ENCODE results near the gene TSC22D3.
"Not testable (repeated sequence)": the region's sequence is repeated elsewhere in the genome, so short reads cannot be mapped to it uniquely, and the experiment has no call there.

TSC22D3 gene

GRCh38 chrX:107712231-107713202 lies 63.1 kb downstream of the TSC22D3 start:
- no peak for DNase-seq (ENCODE audit: low read depth)

DNA sequence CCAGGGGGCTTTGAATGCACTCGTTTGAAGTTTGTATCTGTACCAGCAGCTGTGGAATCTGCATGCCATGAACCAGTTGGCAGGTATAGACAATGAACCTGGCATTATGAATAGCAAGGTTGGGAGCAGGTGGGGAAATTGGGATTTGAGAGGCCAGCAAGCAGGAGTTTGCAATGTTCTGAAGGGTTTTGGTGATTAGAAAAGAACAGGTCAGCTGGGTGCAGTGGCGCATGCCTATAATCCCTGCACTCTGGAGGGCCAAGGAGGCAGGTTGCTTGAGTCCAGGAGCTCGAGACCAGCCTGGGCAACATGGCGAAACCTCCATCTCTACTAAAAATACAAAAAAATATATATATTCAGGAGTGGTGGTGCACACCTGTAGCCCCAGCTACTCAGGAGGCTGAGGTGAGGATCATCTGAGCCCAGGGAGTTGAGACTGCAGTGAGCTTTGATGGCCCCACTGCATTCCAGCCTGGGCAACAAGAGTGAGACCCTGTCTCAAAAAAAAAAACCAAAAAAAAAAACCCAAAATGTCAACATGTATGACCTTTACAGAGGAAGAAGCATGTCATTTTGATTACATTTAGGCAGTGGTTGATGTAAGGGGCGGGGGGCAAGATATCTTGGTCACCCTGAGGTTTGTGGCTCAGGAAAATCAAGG lies 63.9 kb downstream of the TSC22D3 start:
- no peak for DNase-seq (ENCODE audit: low read depth)

DNA sequence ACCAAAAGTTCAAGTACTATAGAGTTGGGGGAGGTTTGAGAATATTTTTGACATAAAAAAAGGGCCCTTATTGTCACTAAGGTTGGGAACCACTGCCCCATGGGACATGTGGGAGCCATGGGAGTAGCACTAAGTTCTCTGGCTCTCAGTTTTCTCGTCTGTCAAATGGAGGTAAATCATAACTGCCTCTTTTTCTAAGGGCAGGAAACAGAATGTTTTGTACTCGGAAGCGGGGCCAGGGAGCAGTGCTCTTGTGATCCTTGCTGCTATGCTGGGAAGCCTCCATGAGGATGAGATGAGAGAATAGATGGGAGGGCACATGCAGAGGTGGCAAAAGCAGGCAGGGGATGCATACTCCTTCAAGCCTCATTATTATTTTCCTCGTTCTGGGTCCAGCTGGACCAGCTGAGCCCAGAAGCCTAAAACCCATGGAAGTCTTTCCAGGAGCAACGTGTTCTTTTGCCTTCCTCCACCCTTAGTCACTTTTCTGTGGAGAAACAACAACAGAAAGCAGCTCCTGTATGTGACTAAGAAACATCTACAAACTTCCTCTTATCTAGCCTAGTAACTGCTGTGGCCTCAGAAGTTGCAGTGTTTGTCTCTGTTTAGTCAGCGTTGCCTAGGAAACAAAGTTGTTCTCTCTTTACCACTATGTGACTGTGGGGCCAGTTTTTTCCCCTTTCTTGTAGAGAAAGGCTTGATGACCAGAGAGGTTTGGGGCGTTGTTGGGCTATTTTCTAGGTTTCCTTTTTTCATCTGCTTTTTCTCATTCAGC lies 64.8 kb downstream of the TSC22D3 start:
- peak; percentile 56 for DNase-seq (ENCODE audit: low read depth)

DNA sequence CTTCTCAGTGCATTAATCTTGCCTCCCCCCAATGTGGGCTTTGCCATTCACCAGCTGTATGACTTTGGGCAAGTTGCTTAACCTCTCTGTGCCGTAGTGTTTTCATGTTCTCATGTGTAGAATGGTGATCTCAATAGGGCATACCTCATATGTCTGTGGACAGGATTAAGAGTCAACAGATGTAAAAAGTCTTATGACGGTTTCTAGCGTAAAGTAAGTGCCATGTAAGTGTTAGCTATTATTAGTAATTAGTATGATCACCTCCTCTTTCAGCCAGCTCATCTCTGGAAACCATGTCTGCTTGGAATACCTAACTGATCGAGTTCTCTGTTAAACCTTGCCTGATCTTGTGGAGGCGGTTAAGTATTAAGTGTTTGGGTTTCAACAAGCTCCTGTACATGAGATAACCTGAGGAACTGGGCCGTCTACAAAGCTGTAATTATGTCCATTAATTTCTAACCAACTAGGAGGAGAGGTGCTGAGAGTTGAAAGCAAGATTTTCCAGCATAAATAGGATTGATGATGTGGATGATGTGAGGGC lies 66.3 kb downstream of the TSC22D3 start:
- no peak for DNase-seq (ENCODE audit: low read depth)

DNA sequence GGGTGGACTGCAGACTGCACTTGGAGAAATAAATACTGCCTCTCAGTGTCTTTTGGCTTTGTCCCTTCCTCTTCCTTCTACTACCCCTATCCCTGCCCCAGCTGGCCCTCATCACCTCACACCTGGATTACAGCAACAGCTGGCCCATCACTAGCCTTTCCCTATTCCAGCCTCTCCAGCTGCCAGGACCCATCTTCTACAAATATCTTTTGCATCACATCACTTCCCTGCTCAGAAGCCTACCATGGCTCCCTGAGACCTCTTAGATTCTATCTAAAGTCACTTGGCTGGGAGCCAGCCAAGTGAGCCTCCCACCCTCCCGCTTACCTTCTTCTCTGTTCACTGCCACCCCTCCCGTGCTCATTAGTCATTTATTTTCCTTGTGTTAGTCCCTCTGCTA lies 66.8 kb downstream of the TSC22D3 start:
- no peak for DNase-seq (ENCODE audit: low read depth)

DNA sequence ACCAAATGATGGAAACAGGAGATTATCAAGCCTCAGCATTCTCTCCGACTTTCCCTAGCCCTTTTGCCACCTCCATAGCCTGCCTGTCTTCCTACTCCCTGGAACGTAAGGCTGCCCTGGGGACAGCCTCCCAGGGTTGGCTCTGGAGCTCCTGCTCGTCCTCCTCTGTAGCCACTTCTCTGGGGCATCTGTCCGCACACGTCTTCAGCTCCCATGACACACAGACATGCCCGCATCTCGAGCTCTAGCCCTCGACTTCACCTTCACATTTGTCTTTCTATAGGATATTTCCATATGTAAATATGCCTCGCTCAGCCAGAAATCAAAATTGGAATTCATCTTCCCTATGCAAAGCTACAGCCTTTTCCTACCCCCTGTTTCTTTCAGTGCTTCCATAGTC lies 67.7 kb downstream of the TSC22D3 start:
- DNase-seq (ENCODE audit: low read depth), result no peak

GRCh38 chrX:107706309-107706708 lies 69.3 kb downstream of the TSC22D3 start:
- DNase-seq (ENCODE audit: low read depth), result no peak

DNA sequence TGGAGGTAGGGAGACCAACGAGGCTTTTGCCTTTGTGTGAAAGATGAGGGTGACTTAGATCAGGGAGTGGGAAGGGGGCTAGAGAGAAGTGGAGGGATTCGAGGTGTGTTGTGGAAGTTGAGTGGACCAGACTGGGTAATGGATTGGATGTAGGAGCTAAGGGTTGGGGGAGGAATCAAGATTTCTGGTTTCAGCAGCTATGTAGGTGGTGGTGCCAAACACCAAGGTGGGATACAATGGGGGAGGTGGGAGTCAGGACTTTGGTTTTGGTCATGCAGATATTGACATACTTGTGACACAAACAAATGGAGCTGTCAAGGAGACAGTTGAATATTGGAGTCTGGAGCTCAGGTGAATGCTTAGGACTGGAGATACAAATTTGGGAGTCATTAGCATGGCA lies 71.0 kb downstream of the TSC22D3 start:
- no peak for DNase-seq (ENCODE audit: low read depth)

- no peak for DNase-seq (ENCODE audit: low read depth)
Measured at GRCh38 chrX:107704181-107704580, 71.4 kb downstream of the TSC22D3 start.

DNA sequence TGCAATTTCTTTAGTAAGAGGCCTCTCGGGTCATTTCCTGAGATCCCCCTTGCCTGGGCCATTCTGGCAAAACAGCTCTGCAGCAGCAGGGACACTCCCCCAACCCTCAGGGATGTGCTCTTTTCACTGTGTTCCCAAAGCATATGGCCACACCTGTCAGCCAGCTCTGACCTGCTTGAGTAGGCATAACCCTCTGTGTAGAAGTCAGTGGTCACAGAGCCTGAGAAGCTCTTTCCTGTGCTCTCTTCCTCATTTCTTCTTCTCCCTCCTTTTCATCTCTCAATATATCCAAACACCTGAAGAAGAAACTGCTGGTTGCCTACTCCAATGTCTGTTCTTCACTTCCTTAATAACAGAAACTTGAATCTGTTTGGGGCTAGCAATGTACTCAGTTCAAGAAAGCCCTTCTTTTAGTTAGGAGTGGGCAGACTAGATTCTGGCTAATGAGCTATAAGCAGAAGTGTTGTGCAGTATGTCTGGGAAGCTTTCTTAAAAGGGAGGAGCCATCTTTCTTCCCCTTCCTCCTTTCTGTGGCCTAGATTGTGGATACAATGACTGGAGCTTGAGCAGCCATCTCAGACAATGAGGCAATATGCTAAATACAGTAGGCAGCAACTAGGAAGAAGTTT lies 74.0 kb downstream of the TSC22D3 start:
- DNase-seq (ENCODE audit: low read depth), result no peak

DNA sequence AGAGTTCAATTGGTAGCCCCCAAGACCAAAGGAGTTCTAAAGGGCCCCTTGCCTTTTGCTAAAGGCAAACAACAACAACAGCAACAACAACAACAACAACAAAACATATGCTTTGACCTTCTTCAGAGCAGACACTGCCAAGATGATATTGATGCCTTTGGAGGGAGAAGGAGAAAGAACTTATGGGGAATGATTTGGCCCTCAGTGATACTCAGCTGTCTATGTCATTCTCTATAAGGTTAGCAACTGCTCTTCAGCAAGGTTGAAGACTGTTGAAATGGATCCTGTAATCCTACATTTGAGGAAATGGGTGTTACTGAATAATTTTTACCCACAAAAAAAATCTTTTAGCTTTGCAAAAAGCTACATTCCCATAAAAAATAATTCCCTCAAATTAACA lies 74.8 kb downstream of the TSC22D3 start:
- no peak for DNase-seq (ENCODE audit: low read depth)

DNA sequence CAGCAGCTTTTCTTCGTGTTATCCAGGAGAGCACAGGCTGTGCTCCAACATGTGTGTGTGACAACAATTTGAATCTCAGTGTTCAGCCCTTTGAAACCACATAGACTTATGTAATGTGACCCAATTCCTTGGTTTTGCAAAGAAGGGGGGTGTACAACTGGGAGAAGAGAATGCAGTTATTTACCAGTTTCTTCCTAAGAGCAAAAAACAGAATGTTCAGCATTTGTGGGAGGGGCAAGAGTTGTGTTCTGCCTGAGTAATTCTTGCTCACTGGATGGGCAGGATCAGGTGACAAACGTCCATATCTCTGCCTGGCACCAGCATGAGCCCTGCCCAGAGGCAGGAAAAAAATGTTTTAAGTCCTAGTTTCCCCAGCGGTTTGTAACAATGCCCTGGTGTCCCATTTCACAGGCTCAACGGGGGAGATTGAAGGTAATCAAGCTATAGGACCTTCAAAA lies 75.2 kb downstream of the TSC22D3 start:
- no peak for DNase-seq (ENCODE audit: low read depth)

- DNase-seq (ENCODE audit: low read depth), result no peak
Measured at GRCh38 chrX:107699616-107700015, 76.0 kb downstream of the TSC22D3 start.

- DNase-seq (ENCODE audit: low read depth), result no peak
Measured at GRCh38 chrX:107691024-107691448, 84.6 kb downstream of the TSC22D3 start.

DNA sequence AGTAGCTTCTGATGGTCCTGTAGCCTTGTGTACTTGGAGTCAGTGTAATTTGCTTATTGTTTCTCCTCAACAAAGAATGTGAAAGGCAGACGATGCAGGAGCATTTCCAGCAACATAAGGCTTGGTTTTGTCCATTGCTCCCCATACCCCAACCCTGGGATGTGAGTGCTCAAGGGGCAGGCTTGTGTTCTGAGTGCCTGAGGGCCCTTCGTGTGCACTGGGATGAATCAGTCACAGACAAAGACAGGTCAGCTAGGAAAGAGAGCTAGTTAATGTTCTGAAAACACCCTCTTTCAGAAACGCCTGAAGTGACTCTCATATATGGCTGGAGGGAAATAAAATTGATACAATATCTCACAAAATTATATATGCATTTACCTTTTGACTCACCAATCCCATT lies 88.1 kb downstream of the TSC22D3 start:
- DNase-seq (ENCODE audit: low read depth), result no peak

GRCh38 chrX:107686792-107687191 lies 88.8 kb downstream of the TSC22D3 start:
- no peak for DNase-seq (ENCODE audit: low read depth)

DNA sequence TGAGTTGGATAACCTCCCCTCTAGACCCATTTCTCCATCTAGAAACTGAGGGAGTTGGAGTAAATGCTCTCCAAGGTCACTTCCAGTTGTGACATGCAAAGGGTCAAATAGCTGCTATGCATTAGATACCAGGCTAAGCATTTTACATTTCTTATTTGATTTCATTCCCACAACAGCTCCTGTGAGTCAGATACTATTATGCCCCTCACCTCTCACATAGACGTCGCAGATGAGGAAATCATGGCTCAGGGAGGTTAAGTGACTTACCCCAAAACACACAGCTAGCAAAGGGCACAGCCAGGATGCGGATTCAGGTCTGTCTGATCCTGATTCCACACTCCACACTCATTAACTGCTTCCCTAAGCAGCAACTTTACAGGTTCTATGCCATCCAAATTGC lies 89.6 kb downstream of the TSC22D3 start:
- DNase-seq (ENCODE audit: low read depth), result no peak

DNA sequence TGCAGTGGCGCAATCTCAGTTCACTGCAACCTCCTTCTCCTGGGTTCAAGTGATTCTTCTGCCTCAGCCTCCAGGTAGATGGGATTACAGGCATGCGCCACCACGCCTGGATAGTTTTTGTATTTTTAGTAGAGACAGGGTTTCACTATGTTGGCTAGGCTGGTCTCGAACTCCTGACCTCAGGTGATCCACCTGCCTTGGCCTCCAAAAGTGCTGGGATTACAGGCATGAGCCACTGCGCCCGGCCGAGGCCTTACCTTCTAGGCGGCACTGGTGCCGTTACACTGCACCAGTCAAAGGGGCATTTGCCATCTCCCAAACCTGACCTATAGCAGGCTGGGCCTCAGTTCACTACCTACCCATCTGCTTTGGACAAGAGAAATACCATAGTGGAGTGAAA lies 90.0 kb downstream of the TSC22D3 start:
- DNase-seq (ENCODE audit: low read depth), result not testable (repeated sequence)

- DNase-seq (ENCODE audit: low read depth), result no peak
Measured at GRCh38 chrX:107684956-107685385, 90.6 kb downstream of the TSC22D3 start.

DNA sequence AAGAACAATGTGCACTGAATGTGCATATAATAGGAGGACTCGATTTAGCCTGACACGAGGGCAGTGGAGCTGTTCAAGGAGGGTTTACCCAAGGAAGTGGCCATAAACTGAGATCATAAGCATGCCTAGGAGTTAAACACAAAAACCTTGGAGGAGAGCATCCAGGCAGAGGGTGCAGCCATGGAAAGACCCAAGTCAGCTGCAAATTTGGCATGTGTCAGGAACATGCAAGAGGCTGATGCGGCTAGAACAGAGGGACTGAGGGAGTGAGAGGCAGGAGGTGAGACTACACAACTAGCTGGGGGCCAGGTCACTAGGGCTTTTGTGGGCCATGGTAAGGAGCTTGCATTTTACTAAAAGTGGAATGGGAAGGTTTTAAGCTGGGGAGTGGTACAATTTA lies 91.7 kb downstream of the TSC22D3 start:
- DNase-seq (ENCODE audit: low read depth), result no peak

GRCh38 chrX:107683124-107683895 lies 92.3 kb downstream of the TSC22D3 start:
- no peak for DNase-seq (ENCODE audit: low read depth)
